HG03432 (cell line): ENCODE data around the gene ZFYVE9.
"Not testable (repeated sequence)": the region's sequence is repeated elsewhere in the genome, so short reads cannot be mapped to it uniquely, and the experiment has no call there.

Experiments
- ATAC-seq: cut with Tn5 transposase; IDR thresholded peaks from one replicate; pipeline ENCODE4 v1.9.1; 2021; ENCODE audit warnings: mild to moderate bottlenecking, moderate library complexity; ENCODE audit not compliant: unreplicated experiment

Gene ZFYVE9

GRCh38 chr1:52366517-52366827 lies 224.6 kb downstream of the ZFYVE9 start:
- ATAC-seq, result no peak

GRCh38 chr1:52367272-52367671 lies 225.4 kb downstream of the ZFYVE9 start:
- ATAC-seq, result no peak

- no peak for ATAC-seq
Observed at GRCh38 chr1:52368383-52369172, 226.7 kb downstream of the ZFYVE9 start.

GRCh38 chr1:52369851-52370250 lies 228.0 kb downstream of the ZFYVE9 start:
- not testable (repeated sequence) for ATAC-seq

DNA sequence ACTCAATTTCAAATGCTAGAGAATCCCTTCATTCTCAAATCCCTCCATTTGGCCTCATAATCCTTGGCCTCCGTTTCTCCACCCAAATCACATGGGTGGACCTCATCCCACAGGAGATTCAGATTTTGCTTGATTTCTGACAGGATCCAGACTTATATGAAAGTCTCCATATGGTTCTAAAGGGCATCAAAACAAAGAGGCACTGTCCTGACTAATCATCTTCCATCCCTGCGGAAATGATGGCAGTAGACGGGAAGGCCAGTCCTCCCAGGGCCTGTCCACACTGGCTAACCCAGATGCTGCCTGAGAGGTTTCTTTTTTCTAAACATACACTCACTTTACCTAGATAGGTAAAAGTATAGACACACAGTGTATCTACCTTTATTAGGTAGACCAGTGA lies 243.5 kb downstream of the ZFYVE9 start:
- ATAC-seq, result no peak

GRCh38 chr1:52386458-52386857 lies 244.6 kb downstream of the ZFYVE9 start:
- no peak for ATAC-seq

GRCh38 chr1:52393174-52393573 lies 251.3 kb downstream of the ZFYVE9 start:
- no peak for ATAC-seq
